DMS79 treated with DMSO at 0.1 percent for 48 hours (cell line): ENCODE measurements around the gene MED27.
"Not testable (repeated sequence)": the region's sequence is repeated elsewhere in the genome, so short reads cannot be mapped to it uniquely, and the experiment has no call there.

Source experiments
- DNase-seq: peaks from one replicate; lab custom pipeline; 2025; lab: John Stamatoyannopoulos, UW

MED27 gene

DNA sequence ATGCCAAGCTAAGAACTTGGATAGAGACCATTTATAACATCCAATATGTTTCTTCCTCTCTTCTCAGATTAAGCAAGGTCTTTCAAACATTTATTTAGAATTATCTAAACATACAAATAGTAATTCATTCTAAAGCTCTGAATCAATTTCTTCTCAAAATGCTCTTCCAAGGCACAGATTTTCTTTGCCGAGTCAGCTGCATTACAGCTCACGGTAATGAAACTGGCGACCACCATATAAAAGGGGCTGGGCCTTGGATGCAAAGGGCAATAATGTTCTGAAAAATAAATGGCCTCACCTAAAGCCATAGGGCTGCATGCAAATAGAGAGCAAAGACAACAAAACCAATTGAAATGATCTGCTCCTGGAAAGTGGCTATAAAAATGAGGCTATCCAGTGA, 63.8 kb downstream of the MED27 start:
- no peak for DNase-seq

DNA sequence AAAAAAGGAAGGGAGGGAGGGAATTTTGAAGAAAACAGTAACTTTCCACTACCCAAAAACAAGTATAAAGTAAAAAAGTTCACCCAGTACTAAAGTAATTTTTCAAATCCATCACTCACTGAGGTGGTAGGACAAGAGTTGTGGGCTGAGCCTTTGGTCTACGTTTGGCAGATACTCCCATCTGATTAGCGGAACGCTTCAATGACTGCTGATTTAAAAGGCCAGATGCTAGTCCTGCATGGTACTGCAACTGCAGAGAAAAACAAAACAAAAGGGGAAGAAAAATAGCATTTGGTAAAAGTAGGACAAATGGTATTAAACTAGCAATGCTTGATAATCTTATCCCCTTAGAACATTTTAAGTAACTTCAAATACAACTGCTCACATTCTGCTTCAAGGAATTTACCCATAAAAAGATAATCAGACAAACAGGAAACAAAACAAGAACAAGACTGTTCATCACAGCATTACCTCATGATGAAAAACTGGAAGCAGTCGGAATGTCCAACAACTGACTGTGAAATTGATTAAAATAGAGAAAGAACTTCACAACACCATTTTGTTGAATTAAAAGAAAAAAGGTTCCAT, 65.4 kb downstream of the MED27 start:
- peak; percentile 8 for DNase-seq

DNA sequence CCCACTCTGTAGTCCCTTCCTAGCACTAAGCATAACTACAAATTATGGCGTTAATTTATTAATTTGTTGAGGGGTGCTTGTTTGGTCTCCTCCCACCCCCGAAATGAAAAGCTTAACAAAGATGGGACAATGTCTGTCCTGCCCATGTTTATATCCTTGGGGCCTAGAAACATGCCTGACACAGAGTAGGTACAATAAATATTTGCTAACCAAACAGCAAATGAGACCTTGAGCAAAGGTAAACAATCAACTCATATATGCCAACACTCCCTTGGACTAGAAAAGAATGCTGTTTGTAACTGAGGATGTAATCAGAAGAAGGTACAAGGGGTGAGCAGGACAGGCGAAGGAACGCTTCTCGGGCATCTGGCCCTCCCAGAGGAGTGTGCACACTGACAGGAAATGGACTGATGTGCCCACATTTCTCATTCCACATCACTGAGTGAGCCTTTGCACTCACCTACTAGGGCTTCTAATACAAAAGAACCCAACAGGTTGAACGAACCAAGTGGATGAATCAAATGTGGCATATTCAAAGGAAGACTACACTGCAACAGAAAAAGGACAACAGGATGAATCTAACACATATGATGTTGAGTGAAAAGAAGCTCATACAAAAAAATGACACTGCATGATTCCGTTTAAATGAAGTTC, 66.8 kb downstream of the MED27 start:
- no peak for DNase-seq

DNA sequence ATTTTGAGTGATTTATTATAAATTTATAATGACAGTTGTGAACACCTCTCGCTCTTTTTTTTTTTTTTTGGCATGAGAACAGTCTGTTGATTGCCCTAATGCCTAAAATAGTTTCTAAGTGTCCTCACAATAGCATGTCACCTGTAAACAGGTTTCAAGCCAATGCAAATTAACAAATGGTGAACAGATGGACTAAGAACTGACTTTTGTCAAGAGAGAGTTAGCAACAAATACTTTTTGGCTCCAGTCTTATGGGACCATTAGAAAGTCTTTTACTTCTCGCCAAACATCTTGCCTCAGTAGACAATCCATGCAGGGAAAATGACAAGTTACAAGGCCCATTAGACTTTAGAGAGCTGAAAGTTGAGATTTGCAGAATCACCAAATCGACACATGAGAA, 67.8 kb downstream of the MED27 start:
- DNase-seq, result peak; percentile 86

DNA sequence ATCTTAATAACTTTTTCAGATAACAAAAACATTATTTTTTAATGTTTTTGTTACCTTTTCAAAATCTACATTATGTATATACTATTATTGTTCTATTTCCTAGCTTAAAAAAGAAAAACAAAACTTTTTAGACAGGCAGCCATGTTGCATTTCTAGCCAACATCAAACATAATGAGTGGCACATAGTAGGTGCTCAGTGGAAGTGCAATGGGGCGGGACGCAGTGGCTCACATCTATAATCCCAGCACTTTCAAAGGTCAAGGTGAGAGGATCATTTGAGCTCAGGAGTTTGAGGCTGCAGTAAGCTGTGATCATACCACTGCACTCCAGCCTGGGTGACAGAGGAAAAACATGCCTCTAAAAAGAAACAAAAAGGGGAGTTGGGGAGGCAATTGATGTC, 68.4 kb downstream of the MED27 start:
- no peak for DNase-seq

DNA sequence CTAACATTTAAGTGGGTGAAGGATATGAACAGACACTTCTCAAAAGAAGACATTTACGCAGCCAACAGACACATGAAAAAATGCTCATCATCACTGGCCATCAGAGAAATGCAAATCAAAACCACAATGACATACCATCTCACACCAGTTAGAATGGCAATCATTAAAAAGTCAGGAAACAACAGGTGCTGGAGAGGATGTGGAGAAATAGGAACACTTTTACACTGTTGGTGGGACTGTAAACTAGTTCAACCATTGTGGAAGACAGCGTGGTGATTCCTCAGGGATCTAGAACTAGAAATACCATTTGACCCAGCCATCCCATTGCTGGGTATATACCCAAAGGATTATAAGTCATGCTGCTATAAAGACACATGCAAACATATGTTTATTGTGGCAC, 69.5 kb downstream of the MED27 start:
- DNase-seq, result not testable (repeated sequence)

DNA sequence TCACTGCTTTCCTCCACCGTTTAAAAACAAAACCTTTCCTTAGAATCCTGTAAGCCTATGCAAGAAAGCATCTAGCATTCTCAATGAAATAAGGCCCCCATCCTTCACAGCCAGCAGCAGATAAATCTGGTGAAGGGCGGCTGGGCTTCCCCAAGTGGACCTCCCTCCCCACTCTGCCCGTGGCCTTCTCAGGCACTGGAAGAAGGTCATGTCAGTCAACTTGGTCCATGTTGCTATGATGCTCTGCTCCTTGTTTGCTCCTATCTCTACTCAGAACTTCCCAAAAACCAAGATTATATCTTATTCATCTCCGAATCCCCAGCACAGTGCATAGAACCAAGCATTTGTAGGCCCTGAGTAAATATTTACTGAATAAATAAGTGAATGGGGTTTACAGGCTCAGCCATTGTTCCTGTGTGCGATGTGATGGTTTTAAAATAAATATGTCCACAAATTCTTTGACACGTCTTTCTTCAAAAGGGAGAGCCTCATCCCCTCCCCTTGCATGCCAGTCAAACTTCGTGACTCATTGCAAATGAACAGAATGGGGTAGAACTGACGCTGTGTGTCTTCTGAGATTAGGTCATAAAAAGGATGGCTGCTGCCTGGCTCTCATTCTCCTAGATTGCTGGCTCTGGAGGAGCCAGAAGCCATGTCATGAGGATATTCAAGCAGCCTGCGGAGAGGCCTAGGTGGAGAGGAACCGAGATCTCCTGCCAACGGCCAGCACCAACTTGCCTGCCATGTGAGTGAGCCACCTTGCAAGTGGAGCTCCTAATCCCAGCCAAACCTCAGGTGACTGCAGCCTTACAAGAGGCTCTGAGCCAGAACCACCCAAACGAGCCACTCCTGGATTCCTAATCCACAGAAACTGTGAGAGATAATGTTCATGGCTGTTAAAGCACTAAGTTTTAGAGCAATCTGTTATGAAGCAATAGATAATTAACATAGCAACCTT, 70.5 kb downstream of the MED27 start:
- DNase-seq, result peak; percentile 78

DNA sequence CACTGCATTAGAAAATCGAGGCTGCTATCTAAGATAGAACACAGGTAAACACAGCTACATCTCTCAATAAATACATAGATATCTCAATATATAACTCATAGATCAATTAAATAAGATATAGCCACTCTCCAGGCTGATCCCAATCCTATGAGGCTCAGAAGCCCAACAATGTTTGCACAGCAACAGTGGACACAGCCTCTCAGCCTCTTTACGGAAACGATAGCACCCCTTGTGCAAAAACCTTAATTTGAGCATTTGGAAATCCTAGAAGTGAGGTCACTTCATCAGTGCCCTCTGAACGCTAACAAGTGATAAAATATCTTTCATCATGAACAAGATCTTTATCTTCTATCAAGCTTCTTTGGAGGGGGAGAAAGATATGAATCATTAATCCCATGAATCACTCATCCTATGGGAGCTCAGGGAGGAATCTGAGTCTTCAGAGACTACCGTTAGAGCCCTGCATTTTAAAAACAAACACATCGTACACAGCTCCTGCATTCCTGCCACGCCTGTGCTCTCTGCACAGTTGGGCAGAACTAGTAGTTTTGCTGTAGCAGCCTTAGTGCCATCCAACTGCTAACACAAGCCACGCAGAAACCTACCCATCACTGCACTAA, 71.4 kb downstream of the MED27 start:
- DNase-seq, result no peak

DNA sequence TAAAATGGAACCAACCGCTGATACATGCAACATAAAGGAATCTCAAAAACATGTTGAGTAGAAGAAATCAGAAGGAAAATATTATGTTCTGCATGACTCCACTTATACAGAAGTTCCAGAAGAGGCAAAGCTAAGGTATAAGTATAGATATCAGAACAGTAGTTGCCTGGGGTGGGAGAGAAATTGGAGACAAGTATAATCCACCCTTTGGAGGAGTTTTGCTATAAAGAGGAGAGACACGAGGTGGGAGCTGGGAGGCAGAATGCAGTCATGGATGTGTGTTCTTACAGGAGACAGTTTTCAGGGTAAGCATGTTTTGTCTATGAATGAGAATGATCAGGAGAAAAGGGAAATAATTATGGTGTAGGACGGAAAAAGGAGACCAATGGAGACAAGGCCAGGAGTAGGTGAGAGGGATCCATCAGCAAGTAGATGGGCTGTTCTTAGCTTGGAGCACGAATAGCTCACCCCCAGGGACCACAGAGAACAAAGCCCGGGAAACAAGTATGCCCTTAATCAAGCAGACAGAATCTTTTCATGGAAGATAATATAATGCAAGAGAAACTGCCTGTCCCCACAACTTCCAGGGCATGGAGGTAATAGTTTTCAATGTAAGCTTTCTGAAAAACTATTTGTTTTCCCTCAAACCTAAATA, 72.2 kb downstream of the MED27 start:
- DNase-seq, result peak; percentile 35

DNA sequence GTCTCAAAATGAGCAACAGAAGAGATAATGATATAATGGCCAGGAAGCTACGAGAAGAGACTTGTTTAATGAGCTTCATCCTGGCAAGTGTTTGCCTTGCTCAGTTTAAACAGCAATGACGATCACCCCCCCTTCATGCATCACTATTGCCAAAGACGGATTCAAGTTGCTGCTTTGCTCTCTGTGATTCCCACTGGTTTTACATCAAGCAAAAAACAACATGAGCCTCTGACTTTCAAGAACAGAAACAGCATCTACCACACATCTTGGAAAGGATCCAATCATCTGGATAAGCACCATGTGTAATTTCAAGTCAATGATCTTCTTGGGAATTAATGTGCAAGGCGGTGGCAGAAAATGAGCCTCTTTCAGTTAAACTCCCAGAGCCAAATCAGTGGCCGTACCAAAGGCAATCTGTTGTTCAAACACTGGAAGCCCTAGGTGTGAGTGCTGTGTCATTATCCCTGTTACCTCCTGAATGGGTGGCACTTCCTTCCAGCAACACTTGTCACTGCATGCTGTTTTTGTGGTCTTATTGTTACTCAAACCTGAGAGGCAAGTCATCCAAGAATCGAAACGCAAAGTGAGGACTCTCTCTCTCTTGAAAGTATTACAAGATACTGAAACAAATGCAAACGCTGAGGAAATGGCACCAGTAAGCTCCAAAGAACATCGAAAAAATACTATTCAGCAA, 72.8 kb downstream of the MED27 start:
- DNase-seq, result peak; percentile 95

DNA sequence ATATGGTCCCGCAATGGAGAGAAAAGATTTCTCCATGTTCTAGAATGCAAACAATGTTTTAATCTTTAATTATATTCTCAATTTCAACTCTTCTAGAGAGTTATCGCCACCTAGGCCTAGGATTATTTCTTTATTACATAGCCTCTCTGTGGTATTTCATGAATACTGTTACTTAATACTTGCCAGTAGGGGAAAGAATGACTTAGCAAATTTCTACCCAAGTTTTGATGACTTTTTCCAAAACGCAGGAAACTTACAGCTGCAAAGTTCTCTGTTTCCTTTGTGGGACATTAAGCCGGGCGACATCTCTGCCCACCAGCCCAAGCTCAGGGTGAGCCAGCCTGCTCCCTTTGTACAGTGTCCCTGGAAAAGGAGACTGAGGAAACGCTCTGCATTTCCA, 73.8 kb downstream of the MED27 start:
- DNase-seq, result no peak

DNA sequence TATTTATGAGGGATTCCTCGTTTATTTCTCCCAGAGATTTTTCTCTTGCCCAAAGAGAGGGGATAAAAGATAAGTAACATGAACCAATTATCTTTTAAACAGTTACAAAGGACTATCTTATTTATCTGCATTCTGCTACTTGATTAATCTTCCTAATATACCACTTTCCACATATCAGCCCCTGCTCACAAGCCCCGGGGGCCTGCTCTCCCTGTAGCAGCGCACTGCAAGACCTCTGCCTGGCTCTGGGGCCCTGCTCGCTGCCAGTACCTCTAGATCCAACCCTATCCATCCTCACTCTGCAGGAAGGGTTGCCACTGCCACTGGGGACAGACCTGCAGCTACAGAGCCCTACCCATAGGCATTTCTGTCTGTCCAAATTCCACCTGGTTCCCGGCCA, 75.3 kb downstream of the MED27 start:
- no peak for DNase-seq

DNA sequence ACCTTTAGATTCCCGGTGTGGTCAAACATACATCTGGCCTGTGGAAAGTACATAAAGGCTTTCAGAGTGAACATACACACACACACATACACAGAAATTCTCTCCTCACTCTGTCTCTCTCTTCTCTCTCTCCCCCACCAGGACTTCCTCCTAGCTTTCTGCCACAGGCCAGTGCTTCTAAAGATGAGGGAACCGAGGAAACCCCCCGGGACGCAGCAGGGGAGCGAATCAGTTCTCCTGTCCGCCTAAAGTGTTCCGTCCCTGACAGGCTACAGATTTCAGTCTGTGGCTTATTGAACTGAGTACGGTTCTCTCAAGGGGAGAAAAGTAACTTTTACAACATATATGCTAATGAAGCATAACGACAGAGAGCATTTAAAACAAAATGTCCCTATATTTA, 75.8 kb downstream of the MED27 start:
- no peak for DNase-seq

DNA sequence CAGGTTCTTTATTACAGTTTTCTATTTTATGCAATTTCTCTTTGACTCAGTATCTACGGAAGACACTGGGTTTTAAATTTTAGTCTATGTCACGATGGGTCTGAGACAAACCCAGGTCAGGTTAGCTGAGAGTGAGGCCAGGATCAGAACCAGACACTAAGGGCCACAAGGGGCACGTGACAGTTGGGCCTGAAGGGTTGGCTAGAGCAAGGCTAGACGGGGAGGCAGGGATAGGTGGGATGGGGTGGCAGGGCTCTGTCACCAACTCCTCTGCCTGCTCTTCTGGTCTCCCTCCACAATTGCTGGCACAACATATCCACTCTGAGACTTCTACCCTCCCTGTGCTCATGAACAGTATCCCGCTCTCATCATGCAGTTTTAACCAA, 76.4 kb downstream of the MED27 start:
- DNase-seq, result no peak

DNA sequence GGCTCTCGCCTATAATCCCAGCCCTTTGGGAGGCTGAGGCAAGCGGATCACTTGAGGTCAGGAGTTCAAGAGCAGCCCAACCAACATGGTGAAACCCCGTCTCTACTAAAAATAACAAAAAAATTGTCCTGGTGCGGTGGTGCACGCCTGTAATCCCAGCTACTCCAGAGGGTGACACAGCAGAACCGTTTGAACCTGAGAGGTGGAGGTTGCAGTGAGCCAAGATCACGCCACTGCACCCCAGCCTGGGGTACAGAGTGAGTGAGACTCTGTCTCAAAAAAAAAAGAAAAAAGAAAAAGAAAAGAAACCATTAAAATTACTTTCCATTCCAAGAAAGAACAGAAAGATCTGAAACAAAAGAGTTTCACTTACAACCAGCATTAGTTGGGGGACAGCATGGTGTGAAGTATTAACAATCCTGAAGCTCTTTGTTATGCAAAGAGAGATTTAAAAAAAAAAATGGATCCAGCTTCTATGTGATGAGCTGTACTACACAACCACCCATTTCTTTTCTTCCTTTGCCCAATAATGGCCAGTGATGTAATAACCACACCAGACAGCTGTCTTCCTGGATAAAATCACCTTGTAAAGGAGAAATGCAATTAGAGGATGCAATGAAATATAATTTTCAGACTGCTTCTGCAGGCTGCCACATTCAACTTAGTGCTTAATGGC, 76.9 kb downstream of the MED27 start:
- DNase-seq, result no peak

DNA sequence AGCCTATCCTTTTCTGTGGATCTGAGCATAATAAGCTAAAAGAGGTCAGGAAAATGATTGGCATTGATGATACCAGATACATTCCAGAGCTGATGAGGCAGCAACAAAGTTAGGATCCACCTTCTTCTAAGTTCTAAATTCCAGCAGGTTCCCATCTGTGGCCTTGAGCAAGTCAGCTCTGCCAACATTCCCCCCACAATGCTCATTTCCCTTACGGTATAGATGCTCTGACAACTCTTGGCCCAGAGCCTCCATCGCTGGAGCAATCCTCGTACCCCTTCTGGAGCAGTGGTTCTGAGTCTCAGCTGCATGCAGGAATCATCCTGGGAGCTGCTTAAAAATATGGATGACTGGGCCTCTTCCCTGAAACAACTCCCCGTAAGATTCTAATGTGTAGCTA, 78.1 kb downstream of the MED27 start:
- DNase-seq, result no peak

DNA sequence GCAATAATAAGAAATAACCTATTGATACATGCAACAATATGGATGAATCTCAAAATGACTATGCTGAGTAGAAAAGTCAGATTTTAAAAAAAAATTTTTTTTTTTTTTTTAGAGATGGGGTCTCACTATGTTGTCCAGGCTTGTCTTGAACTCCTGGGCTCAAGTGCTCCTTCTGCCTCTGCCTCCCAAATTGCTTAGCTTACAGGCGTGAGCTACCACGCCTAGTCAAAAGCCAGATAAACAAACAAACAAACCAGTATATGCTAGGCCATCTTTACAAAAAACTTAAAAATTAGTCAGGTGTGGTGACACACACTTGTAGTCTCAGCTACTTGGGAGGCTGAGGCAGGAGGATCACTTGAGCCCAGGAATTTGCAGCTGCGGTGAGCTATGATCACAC, 79.0 kb downstream of the MED27 start:
- no peak for DNase-seq

DNA sequence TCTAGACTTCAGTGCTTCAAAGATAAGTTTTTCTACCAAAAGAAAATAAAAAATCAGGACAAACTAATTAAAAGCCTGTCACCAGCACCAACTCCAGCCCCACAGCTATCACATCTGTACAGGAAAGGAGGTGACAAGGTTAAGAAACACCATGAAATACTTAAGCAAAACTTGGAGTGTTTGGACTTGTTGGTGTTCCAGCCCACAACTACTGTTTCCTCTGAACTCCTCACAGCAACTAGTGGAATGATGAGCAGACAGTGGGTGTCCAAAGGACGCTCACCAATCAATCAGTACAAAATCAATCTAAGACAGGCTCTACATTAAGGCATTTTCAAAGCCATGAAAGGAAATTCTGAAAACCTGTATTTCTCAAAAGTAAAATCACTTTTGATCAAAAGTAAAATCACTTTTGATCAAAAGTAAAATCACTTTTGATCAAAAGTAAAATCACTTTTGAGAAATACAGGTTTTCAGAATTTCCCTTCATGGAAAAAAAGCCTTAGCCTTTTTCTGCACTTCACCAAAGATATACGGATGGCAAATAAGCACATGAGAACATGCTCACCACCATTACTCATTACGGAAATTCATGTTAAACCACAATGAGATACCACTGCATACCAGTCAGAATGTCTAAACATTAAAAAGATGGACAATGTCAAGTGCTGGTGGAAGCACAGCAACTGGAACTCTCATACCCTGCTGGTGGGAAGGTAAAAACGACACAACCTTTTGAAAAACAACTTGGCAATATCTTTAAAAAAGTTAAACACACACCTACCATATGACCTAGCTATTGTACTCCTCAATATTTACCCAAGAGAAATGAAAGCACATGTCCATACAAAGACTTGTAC, 79.7 kb downstream of the MED27 start:
- no peak for DNase-seq

DNA sequence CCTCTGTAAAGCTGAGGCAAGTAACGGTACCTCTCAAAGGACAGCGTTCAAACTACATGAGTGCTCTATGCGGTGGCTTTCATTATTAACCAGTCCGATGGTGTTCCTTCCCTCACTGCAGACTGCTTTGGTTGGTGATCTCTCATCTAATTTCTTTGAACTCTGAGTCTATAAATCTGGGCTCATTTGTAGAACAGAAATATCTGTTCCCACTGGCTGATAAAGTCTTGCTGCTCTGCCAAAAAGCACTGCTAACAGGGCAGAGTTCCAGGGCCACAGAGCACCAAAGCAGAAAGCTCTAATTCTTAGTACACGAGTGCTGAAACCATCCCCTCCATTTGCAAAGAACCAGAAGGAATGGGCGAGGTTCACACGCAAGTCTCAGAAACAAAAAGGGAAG, 81.9 kb downstream of the MED27 start:
- no peak for DNase-seq

DNA sequence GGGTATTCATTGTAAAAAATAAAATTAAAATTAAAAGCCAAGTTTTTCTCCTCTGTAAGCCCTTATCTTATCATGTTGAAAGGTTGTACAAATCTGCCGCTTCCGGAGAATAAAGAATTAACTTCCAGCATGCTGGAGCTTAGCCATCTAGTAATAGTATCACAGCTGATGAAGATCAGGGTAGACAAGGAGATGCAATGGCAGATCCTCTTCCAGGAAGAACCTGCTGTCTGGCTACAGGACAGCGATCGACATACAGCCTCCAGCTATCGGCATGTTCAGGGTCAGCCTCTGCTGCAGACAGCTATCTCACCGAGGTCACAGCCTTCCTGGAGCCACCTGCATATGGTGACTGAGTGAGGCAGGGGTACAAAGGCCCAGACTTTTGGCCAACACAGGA, 82.6 kb downstream of the MED27 start:
- no peak for DNase-seq
